ENCODE results near the gene ZNF10.

ZNF10 gene

GRCh38 chr12:133120385-133121191 is 9.8 kb upstream of the ZNF10 start:
- FAIRE-seq, result no peak
- no peak for DNase-seq (ENCODE audit: insufficient read length, low spot score)
- no peak for TF ChIP-seq CTCF (IDR thresholded peaks at IDR 0.05; ENCODE audit: insufficient read depth, missing control alignments)

GRCh38 chr12:133124674-133125073 is 5.8 kb upstream of the ZNF10 start:
- TF ChIP-seq CTCF (IDR thresholded peaks at IDR 0.05; ENCODE audit: insufficient read depth, missing control alignments), result no peak
- no peak for FAIRE-seq
- DNase-seq (ENCODE audit: insufficient read length, low spot score), result no peak

GRCh38 chr12:133129368-133130037 is 924 bp upstream of the ZNF10 start:
- FAIRE-seq (no peak), DNase-seq (ENCODE audit: insufficient read length, low spot score) (no peak)
- TF ChIP-seq CTCF (IDR thresholded peaks at IDR 0.05; ENCODE audit: insufficient read depth, missing control alignments), result no peak

- FAIRE-seq (no peak), DNase-seq (ENCODE audit: insufficient read length, low spot score) (no peak)
- no peak for TF ChIP-seq CTCF (IDR thresholded peaks at IDR 0.05; ENCODE audit: insufficient read depth, missing control alignments)
Measured at GRCh38 chr12:133130808-133131128, 341 bp downstream of the ZNF10 start.

- no peak for TF ChIP-seq CTCF (IDR thresholded peaks at IDR 0.05; ENCODE audit: insufficient read depth, missing control alignments)
- FAIRE-seq, result no peak
- DNase-seq (ENCODE audit: insufficient read length, low spot score), result no peak
Measured at GRCh38 chr12:133135747-133136146, 5.3 kb downstream of the ZNF10 start.

GRCh38 chr12:133145981-133146380 is 15.6 kb downstream of the ZNF10 start:
- no peak for TF ChIP-seq CTCF (IDR thresholded peaks at IDR 0.05; ENCODE audit: insufficient read depth, missing control alignments)
- FAIRE-seq (no peak), DNase-seq (ENCODE audit: insufficient read length, low spot score) (no peak)

GRCh38 chr12:133156125-133156690 is 25.8 kb downstream of the ZNF10 start:
- FAIRE-seq (no peak), DNase-seq (ENCODE audit: insufficient read length, low spot score) (no peak)
- TF ChIP-seq CTCF (IDR thresholded peaks at IDR 0.05; ENCODE audit: insufficient read depth, missing control alignments), result no peak

All from D721Med (cell line).